BE2C (cell line): ENCODE measurements around the gene ATXN1L.
"Not testable (repeated sequence)": the region's sequence is repeated elsewhere in the genome, so short reads cannot be mapped to it uniquely, and the experiment has no call there.

Source experiments
- DNase-seq: peaks from one replicate; pipeline ENCODE4 v3.0.0-alpha.2; 2020
- H3K27me3 ChIP-seq: fragments of 250-450 bp; sonication (Bioruptor Pico); 2 replicates; pipeline ENCODE4 v1.5.1; 2020; ENCODE audit warnings: mild to moderate bottlenecking
- H3K36me3 ChIP-seq: fragments of 250-450 bp; sonication (Bioruptor Pico); 2 replicates; pipeline ENCODE4 v1.5.1; 2020; ENCODE audit warnings: mild to moderate bottlenecking
- H3K4me1 ChIP-seq: fragments of 250-450 bp; sonication (Bioruptor Pico); 2 replicates; pipeline ENCODE4 v1.5.1; 2020
- H3K4me3 ChIP-seq: 2 replicates; pipeline ENCODE4 v1.5.1; 2011; ENCODE audit warnings: low read depth, low read length
- H3K9me3 ChIP-seq: fragments of 250-450 bp; sonication (Bioruptor Pico); 2 replicates; pipeline ENCODE4 v1.5.1; 2020
- TF ChIP-seq, protein P1 (sequence below): IDR thresholded peaks from 2 replicates; pipeline ENCODE4 v1.5.1; 2012; ENCODE audit warnings: mild to moderate bottlenecking, low read depth, low read length

The ATXN1L gene

DNA sequence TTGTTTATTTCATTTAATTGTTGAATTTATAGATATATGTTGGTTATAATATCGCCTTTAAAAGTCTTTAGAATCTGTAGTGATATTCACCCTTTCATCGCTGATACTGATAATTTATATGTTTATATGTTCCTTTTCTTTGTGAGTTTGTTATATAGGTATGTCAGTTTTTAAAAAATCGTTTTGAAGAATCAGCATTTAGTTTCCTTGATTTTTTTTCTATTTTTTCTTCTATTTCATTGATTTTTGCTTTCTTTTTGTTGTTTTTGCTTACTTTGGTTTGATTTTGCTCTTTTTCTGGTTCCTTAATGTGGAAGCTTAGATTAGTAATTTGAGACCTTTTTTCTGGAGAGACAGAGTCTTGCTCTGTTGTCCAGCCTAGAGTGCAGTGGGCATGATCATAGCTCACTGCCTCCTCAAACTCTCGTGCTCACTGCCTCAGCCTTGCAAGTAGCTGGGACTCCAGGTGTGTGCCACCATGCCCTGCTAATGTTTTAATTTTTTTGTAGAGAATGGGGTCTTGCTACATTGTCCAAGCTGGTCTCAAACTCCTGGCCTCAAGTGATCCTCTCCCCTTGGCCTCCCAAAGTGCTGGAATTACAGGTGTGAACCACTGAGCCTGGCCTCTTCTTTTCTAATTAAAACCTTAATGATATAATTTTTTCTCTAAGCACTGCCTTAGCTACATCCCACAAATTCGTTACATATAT is 57.0 kb downstream of the ATXN1L start:
- Histone ChIP-seq H3K4me3 (no peak overlapping the region), H3K9me3 (no peaks in the 10 kb centered on the region), H3K27me3 (no peaks in the 10 kb centered on the region), H3K36me3 (peaks cover 16% of the 10 kb centered on the region), H3K4me1 (no peaks in the 10 kb centered on the region; the same call in 1 of the 2 replicates)
- TF ChIP-seq, protein P1, sequence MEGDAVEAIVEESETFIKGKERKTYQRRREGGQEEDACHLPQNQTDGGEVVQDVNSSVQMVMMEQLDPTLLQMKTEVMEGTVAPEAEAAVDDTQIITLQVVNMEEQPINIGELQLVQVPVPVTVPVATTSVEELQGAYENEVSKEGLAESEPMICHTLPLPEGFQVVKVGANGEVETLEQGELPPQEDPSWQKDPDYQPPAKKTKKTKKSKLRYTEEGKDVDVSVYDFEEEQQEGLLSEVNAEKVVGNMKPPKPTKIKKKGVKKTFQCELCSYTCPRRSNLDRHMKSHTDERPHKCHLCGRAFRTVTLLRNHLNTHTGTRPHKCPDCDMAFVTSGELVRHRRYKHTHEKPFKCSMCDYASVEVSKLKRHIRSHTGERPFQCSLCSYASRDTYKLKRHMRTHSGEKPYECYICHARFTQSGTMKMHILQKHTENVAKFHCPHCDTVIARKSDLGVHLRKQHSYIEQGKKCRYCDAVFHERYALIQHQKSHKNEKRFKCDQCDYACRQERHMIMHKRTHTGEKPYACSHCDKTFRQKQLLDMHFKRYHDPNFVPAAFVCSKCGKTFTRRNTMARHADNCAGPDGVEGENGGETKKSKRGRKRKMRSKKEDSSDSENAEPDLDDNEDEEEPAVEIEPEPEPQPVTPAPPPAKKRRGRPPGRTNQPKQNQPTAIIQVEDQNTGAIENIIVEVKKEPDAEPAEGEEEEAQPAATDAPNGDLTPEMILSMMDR = no peak
- DNase-seq = no peak

DNA sequence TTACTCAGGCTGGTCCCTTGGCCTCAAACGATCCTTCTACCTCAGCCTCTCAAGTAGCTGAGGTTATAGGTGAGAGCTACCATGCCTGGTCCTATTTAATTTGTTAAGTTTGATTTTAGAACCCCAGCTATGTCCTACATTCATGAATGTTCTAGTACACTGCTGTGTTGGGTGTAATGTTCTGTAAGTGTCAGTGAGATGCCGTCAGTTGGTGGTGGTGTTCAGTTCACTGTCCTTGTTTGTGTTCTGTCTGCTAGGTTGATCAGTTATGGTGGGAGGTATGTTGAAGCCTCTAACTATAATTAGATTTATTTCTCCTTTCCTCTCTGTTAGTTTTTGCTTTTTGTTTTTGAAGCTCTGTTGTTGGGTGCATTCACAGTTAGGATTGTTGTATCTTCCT is 57.8 kb downstream of the ATXN1L start:
- DNase-seq = no peak
- H3K9me3 ChIP-seq = no peaks in the 10 kb centered on the region
- H3K4me3 ChIP-seq = no peak overlapping the region
- H3K27me3 ChIP-seq = no peaks in the 10 kb centered on the region
- TF ChIP-seq, protein P1 = no peak
- no peaks in the 10 kb centered on the region; the same call in 1 of the 2 replicates for H3K4me1 ChIP-seq
- H3K36me3 ChIP-seq = peaks cover 19% of the 10 kb centered on the region

DNA sequence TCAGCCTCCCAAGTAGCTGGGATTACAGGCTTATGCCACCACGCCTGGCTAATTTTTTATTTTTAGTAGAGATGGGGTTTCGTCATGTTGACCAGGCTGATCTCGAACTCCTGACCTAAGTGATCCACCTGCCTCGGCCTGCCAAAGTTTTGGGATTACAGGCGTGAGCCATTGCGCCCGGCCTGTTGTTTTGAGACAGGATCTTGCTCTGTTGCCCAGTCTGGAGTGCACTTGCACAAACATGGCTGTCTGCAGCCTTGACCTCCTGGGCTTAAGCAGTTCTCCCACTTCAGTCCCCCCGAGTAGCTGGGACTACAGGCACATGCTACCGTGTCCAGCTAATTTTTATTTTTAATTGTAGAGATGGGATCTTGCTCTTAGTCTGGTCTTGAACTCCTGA is 58.5 kb downstream of the ATXN1L start:
- H3K27me3 ChIP-seq = no peaks in the 10 kb centered on the region
- peaks cover 22% of the 10 kb centered on the region for H3K36me3 ChIP-seq
- no peaks in the 10 kb centered on the region for H3K9me3 ChIP-seq
- H3K4me1 ChIP-seq = no peaks in the 10 kb centered on the region; the same call in 1 of the 2 replicates
- H3K4me3 ChIP-seq = no peak overlapping the region
- no peak for DNase-seq
- TF ChIP-seq, protein P1 = no peak

DNA sequence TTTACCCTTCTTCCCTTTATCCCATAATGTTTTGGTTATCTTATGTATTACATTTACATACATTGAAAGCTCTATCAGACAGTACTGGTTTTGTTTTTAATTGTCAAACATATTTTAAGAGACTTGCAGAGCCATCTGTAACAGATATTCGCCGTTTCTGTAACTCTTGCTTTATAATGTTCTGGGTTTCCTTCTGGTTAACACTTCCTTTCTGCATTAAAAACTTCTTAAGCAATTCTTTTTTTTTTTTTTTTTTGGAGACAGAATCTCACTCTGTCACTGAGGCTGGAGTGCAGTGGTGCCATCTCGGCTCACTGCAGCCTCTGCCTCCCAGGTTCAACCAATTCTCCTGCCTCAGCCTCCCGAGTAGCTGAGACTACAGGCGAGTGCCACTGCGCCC is 60.0 kb downstream of the ATXN1L start:
- H3K4me3 ChIP-seq, H3K9me3 ChIP-seq, DNase-seq, H3K4me1 ChIP-seq, H3K27me3 ChIP-seq: not testable (repeated sequence)
- H3K36me3 ChIP-seq = peaks cover 24% of the 10 kb centered on the region
